GM12878 (cell line): ENCODE results near the gene MUC5AC. TPM values are rescaled to one million over a fixed set of nuclear protein-coding genes. Genes with fewer than 3 reads are reported as not detected.

Source experiments
- ATAC-seq: fragments of 200-7000 bp; cut with Tn5 transposase; 3 replicates; pipeline ENCODE4 v1.9.1; 2020; ENCODE audit warnings: mild to moderate bottlenecking, moderate library complexity
- BruUV-seq: library from RNA; stranded (reverse); fragments of 400-500 nt; replicated peaks from 2 replicates; lab custom pipeline; 2021; lab: Mats Ljungman, UMichigan
- CTCF ChIA-PET: fragments of 300-600 bp; sonication (Branson Sonifier 250); formaldehyde crosslinking; extraction: SDS; loops from one replicate; lab custom pipeline; 2021; ENCODE audit warnings: inconsistent platforms; lab: Yijun Ruan, JAX
- POLR2A ChIA-PET: fragments of 350-600 bp; formaldehyde crosslinking; extraction: SDS; loops from one replicate; lab custom pipeline; 2021; ENCODE audit warnings: inconsistent platforms; lab: Charles Lee
- RAD21 ChIA-PET: fragments of 300-600 bp; sonication (Branson Sonifier 250); formaldehyde crosslinking; loops from one replicate; lab custom pipeline; 2023; ENCODE audit warnings: antibody characterized with exemption; ENCODE audit not compliant: unreplicated experiment; lab: Charles Lee
- SMC1A ChIA-PET: fragments of 300-600 bp; sonication (Branson Sonifier 250); formaldehyde crosslinking; loops from one replicate; lab custom pipeline; 2023; ENCODE audit not compliant: unreplicated experiment, uncharacterized antibody; lab: Charles Lee
- DNase-seq: peaks from one replicate; pipeline ENCODE4 v3.0.0-alpha.2; 2011; ENCODE audit warnings: low read depth, low spot score
- FAIRE-seq: peaks from 3 replicates; lab custom pipeline; 2011; peaks lifted over from hg19 to GRCh38; lab: Jason Lieb, UNC
- H2AFZ ChIP-seq: 2 replicates; pipeline ENCODE4 v1.6.0; 2011; ENCODE audit warnings: low read depth, low read length, control low read depth; ENCODE audit not compliant: control insufficient read depth
- H3K27ac ChIP-seq: 2 replicates; pipeline ENCODE4 v1.5.1; 2011; ENCODE audit warnings: control low read depth; ENCODE audit not compliant: control insufficient read depth, insufficient read depth
- H3K27me3 ChIP-seq, 2 experiments: replicated peaks in 1 of 2; 2 replicates each; pipeline versions ENCODE4 v1.6.0 to v1.6.1; 2011; ENCODE audit warnings: low read length in 1 of 2; ENCODE audit not compliant: control insufficient read depth in 2 of 2, insufficient read depth in 2 of 2
- H3K36me3 ChIP-seq, 2 experiments: 2 replicates each; pipeline ENCODE4 v1.5.1; 2011; ENCODE audit warnings: low read length in 1 of 2; ENCODE audit not compliant: control insufficient read depth in 2 of 2, insufficient read depth in 2 of 2
- H3K4me1 ChIP-seq: 2 replicates; pipeline ENCODE4 v1.6.1; 2011; ENCODE audit warnings: mild to moderate bottlenecking, low read length, moderate library complexity, mixed read lengths; ENCODE audit not compliant: control insufficient read depth, insufficient read depth
- H3K4me2 ChIP-seq: 2 replicates; pipeline ENCODE4 v1.6.0; 2011; ENCODE audit warnings: control low read depth; ENCODE audit not compliant: control insufficient read depth, insufficient read depth
- H3K4me3 ChIP-seq: fragments of 200-600 bp; sonication (generic); 2 replicates; pipeline ENCODE4 v1.5.1; 2016
- H3K79me2 ChIP-seq: 2 replicates; pipeline ENCODE4 v1.6.0; 2011; ENCODE audit warnings: low read length; ENCODE audit not compliant: control insufficient read depth, insufficient read depth
- H3K9ac ChIP-seq: 2 replicates; pipeline ENCODE4 v1.8.0; 2011; ENCODE audit warnings: low read length, control low read depth, mixed read lengths; ENCODE audit not compliant: control insufficient read depth, insufficient read depth
- H3K9me3 ChIP-seq: replicated peaks from 3 replicates; pipeline ENCODE4 v1.5.1; 2011; ENCODE audit warnings: mild to moderate bottlenecking, low read length; ENCODE audit not compliant: control insufficient read depth, insufficient read depth
- H4K20me1 ChIP-seq: 2 replicates; pipeline ENCODE4 v1.6.0; 2011; ENCODE audit not compliant: control insufficient read depth, insufficient read depth
- PKNOX1 ChIP-seq: fragments of 450-650 bp; IDR thresholded peaks from 2 replicates; pipeline ENCODE4 v1.6.1; 2016; ENCODE audit warnings: mild to moderate bottlenecking
- POLR2A ChIP-seq: IDR thresholded peaks from 2 replicates; pipeline ENCODE4 v1.6.1; 2011; ENCODE audit warnings: low read depth, mild to moderate bottlenecking, low read length
- TARDBP ChIP-seq: IDR thresholded peaks from 2 replicates; pipeline ENCODE4 v1.6.1; 2016; ENCODE audit warnings: borderline replicate concordance
- ZNF24 ChIP-seq: fragments of 450-650 bp; IDR thresholded peaks from 2 replicates; pipeline ENCODE4 v1.6.1; 2017; ENCODE audit warnings: antibody characterized with exemption, mild to moderate bottlenecking
- WGBS: methylation state at CpG from one replicate; pipeline ENCODE4 v1.1.6; 2016; ENCODE audit warnings: low lambda C conversion rate; ENCODE audit not compliant: insufficient replicate concordance, insufficient coverage; ENCODE audit errors: missing lambda C conversion rate; 5-methylcytosine and 5-hydroxymethylcytosine counted together
- in situ Hi-C: fragments of 300-500 bp; cut with MboI; formaldehyde crosslinking; loops from 9 replicates; pipeline ENCODE4 v1.14.3; 2018; ENCODE audit warnings: mixed read lengths
- intact Hi-C: fragments of 100-400 bp; cut with micrococcal nuclease; formaldehyde crosslinking; loops from one replicate; pipeline ENCODE4 v1.14.2; 2022; ENCODE audit not compliant: unreplicated experiment
- polyA plus RNA-seq, 11 experiments: library from polyadenylated mRNA; depleted of rRNA in 4 of 11; unstranded in 6 of 11; stranded (reverse) in 5 of 11; fragments of >200 nt; fragmentation: Nextera tagmentation in 4 of 11; fragmentation: Illumina TruSeq in 1 of 11; extraction: Ambion mirVana in 4 of 11; extraction: Trizol in 1 of 11; gene quantifications; 1 replicate in 1 of 11; 2 replicates in 10 of 11; pipeline versions ENCODE4 v1.2.1 to v1.2.3, GENCODE V29; 2011 to 2016; ENCODE audit warnings: inconsistent platforms in 2 of 11, missing spikeins in 2 of 11, low read depth in 1 of 11
- total RNA-seq, 4 experiments: library from RNA; depleted of rRNA in 3 of 4; stranded (reverse); fragments of >200 nt in 3 of 4; fragmentation: Illumina TruSeq in 1 of 4; extraction: Trizol in 1 of 4; gene quantifications; 2 replicates each; pipeline versions ENCODE4 v1.2.1 to v1.2.3, GENCODE V29; 2013 to 2021

Gene MUC5AC
- total and polyA plus RNA-seq, 10 of the 15 experiments (the other 5 are each of a cell fraction or from before 2014, with no cell fraction given), result under 0.01 to 0.01 TPM; not detected in 8

- POLR2A ChIA-PET, result no interaction called here
- BruUV-seq, result no TSS peak
These were observed 35.1 kb downstream of the MUC5AC start for GRCh38 chr11:1192741-1193325.

More at GRCh38 chr11:1192741-1193325, 35.1 kb downstream of the MUC5AC start:
- no peaks in the 10 kb centered on the region; the same call in 1 of the 3 replicates for H3K9me3 ChIP-seq
- ATAC-seq, result no peak
- H3K79me2 ChIP-seq, result no peaks in the 10 kb centered on the region
- no peaks in the 10 kb centered on the region for H3K4me1 ChIP-seq
- TF ChIP-seq ZNF24 (no peak), PKNOX1 (no peak), TARDBP (no peak), POLR2A (no peak)
- H3K4me2 ChIP-seq, result no peak overlapping the region
- CTCF ChIA-PET, result no interaction called here
- SMC1A ChIA-PET, result no interaction called here
- no peak overlapping the region for H3K27ac ChIP-seq
- no peaks in the 10 kb centered on the region for H3K27me3 ChIP-seq
- in situ Hi-C loops, result no loop called here
- H3K4me3 ChIP-seq, result no peak overlapping the region
- no peak for DNase-seq
- intact Hi-C loops, result no loop called here
- RAD21 ChIA-PET, result no interaction called here
- H4K20me1 ChIP-seq, result no peaks in the 10 kb centered on the region
- no peak for FAIRE-seq
- WGBS, result 49% methylated on average over 15 of the region's 17 CpGs
- no peaks in the 10 kb centered on the region for H3K36me3 ChIP-seq
- no peak overlapping the region for H2AFZ ChIP-seq
- H3K9ac ChIP-seq, result no peak overlapping the region
